Measurements from ENCODE around the gene MORC4. TPM values are rescaled to one million over a fixed set of nuclear protein-coding genes. Genes with fewer than 3 reads are reported as not detected.

The MORC4 gene
- total RNA-seq, 1 donor from 2014 or later: 16.3 TPM

- peak; percentile 74 for ATAC-seq
- no peaks in the 10 kb centered on the region for H3K4me1 ChIP-seq
- TF ChIP-seq CTCF (IDR thresholded peaks at IDR 0.05): peak; percentile 55
- intact Hi-C loops (cut with DNase I): no loop called here
- H3K4me3 ChIP-seq: peak overlapping the region; percentile 58
- H3K9me3 ChIP-seq: no peaks in the 10 kb centered on the region
- no peaks in the 10 kb centered on the region for H3K36me3 ChIP-seq
- H3K27me3 ChIP-seq: no peaks in the 10 kb centered on the region
- peak; percentile 69 for DNase-seq
- H3K27ac ChIP-seq: peak overlapping the region; percentile 42
These were observed 723 bp downstream of the MORC4 start for GRCh38 chrX:106999002-106999975.

GRCh38 chrX:106997611-106998010 lies 2.4 kb downstream of the MORC4 start:
- H3K27ac ChIP-seq: no peak overlapping the region
- no peaks in the 10 kb centered on the region for H3K4me1 ChIP-seq
- no peak overlapping the region for H3K4me3 ChIP-seq
- DNase-seq (no peak), ATAC-seq (no peak)
- intact Hi-C loops (cut with DNase I): no loop called here
- TF ChIP-seq CTCF (IDR thresholded peaks at IDR 0.05): no peak
- no peaks in the 10 kb centered on the region for H3K36me3 ChIP-seq
- H3K9me3 ChIP-seq: no peaks in the 10 kb centered on the region
- no peaks in the 10 kb centered on the region for H3K27me3 ChIP-seq

- Histone ChIP-seq H3K36me3 (no peaks in the 10 kb centered on the region), H3K27me3 (no peaks in the 10 kb centered on the region), H3K27ac (no peak overlapping the region), H3K9me3 (no peaks in the 10 kb centered on the region), H3K4me3 (no peak overlapping the region), H3K4me1 (no peaks in the 10 kb centered on the region)
- no peak for TF ChIP-seq CTCF (IDR thresholded peaks at IDR 0.05)
- intact Hi-C loops (cut with DNase I): no loop called here
- ATAC-seq: no peak
- no peak for DNase-seq
These were observed 4.3 kb downstream of the MORC4 start for GRCh38 chrX:106995678-106996077.

GRCh38 chrX:106987488-106987887 lies 12.5 kb downstream of the MORC4 start:
- Histone ChIP-seq H3K27me3 (no peaks in the 10 kb centered on the region), H3K36me3 (no peaks in the 10 kb centered on the region), H3K27ac (no peak overlapping the region), H3K9me3 (no peaks in the 10 kb centered on the region), H3K4me3 (no peak overlapping the region), H3K4me1 (no peaks in the 10 kb centered on the region)
- ATAC-seq (no peak), DNase-seq (no peak)
- no peak for TF ChIP-seq CTCF (IDR thresholded peaks at IDR 0.05)
- intact Hi-C loops (cut with DNase I): no loop called here

GRCh38 chrX:106980952-106981626 lies 18.9 kb downstream of the MORC4 start:
- intact Hi-C loops (cut with DNase I): no loop called here
- Histone ChIP-seq H3K9me3 (no peaks in the 10 kb centered on the region), H3K4me3 (no peak overlapping the region), H3K4me1 (no peaks in the 10 kb centered on the region), H3K27me3 (no peaks in the 10 kb centered on the region), H3K36me3 (no peaks in the 10 kb centered on the region), H3K27ac (no peak overlapping the region)
- ATAC-seq (no peak), DNase-seq (no peak)
- TF ChIP-seq CTCF (IDR thresholded peaks at IDR 0.05): no peak
